ENCODE measurements around the gene CLK3. TPM values are rescaled to one million over a fixed set of nuclear protein-coding genes. Genes with fewer than 3 reads are reported as not detected.

The CLK3 gene
- polyA plus RNA-seq, 1 of the 3 experiments (the other 2 are of a cell fraction): 67.7 TPM

DNA sequence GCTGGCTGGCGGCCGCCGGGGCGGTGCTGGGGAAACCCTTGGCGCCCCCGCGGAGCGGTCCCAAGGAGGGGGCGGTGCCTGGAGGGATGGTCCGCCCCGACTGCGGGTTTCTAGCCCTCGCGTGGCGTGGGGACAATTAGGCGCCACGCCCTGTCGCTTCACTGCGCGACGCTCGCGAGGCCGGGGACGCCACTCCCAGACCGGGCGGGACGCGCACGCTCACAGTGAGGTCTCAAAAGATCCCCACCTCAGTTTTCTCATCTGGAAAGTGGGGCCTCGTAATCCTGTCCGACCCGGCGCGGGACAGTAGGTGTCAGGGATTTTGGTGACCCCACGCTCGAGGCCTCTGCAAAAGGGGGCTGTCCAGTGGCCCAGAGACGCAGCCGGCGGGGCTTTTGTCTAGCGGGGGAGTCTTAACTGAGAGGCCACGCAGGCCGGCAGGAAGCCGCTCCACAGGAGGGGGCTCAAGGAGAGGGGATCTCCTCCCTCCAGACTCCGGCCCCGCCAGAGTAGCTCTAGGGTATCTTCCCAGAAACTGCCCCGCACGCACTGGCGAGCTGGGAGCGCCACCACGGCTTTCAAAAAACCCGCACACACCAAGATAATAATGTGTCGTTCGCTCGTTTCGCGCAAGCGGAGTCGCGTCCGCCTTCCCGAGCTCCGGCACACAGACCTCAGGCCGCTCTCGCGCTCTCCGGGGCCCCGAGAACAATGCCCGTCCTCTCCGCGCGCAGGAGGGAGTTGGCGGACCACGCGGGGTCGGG lies 710 bp upstream of the CLK3 start:
- no peak; the same call in 1 of the 2 replicates for TF ChIP-seq NRF1 (IDR thresholded peaks at IDR 0.05; ENCODE audit: low read depth, low read length)
- TF ChIP-seq, protein P1, sequence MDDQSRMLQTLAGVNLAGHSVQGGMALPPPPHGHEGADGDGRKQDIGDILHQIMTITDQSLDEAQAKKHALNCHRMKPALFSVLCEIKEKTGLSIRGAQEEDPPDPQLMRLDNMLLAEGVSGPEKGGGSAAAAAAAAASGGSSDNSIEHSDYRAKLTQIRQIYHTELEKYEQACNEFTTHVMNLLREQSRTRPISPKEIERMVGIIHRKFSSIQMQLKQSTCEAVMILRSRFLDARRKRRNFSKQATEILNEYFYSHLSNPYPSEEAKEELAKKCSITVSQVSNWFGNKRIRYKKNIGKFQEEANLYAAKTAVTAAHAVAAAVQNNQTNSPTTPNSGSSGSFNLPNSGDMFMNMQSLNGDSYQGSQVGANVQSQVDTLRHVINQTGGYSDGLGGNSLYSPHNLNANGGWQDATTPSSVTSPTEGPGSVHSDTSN (IDR thresholded peaks at IDR 0.05): no peak
- no peak for TF ChIP-seq MEF2A (IDR thresholded peaks at IDR 0.05; ENCODE audit: borderline replicate concordance, low read depth)
- TF ChIP-seq, protein P2, sequence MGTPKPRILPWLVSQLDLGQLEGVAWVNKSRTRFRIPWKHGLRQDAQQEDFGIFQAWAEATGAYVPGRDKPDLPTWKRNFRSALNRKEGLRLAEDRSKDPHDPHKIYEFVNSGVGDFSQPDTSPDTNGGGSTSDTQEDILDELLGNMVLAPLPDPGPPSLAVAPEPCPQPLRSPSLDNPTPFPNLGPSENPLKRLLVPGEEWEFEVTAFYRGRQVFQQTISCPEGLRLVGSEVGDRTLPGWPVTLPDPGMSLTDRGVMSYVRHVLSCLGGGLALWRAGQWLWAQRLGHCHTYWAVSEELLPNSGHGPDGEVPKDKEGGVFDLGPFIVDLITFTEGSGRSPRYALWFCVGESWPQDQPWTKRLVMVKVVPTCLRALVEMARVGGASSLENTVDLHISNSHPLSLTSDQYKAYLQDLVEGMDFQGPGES (IDR thresholded peaks at IDR 0.05; ENCODE audit: low read depth, low read length): no peak
- TF ChIP-seq JUND (IDR thresholded peaks at IDR 0.05): no peak
- peak; percentile 52 for TF ChIP-seq NFIC (IDR thresholded peaks at IDR 0.05; ENCODE audit: borderline replicate concordance)
- no peak for TF ChIP-seq TCF12 (IDR thresholded peaks at IDR 0.05)
- TF ChIP-seq, protein P3, sequence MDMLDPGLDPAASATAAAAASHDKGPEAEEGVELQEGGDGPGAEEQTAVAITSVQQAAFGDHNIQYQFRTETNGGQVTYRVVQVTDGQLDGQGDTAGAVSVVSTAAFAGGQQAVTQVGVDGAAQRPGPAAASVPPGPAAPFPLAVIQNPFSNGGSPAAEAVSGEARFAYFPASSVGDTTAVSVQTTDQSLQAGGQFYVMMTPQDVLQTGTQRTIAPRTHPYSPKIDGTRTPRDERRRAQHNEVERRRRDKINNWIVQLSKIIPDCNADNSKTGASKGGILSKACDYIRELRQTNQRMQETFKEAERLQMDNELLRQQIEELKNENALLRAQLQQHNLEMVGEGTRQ (IDR thresholded peaks at IDR 0.05; ENCODE audit: borderline replicate concordance, low read depth, low read length): no peak
- TF ChIP-seq SIN3A (IDR thresholded peaks at IDR 0.05; ENCODE audit: borderline replicate concordance, low read depth, low read length): no peak
- no peak for TF ChIP-seq YY1 (IDR thresholded peaks at IDR 0.05; ENCODE audit: low read depth)
- TF ChIP-seq TEAD4 (IDR thresholded peaks at IDR 0.05; ENCODE audit: borderline replicate concordance, insufficient read depth): no peak
- TF ChIP-seq, protein P4, sequence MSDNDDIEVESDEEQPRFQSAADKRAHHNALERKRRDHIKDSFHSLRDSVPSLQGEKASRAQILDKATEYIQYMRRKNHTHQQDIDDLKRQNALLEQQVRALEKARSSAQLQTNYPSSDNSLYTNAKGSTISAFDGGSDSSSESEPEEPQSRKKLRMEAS (IDR thresholded peaks at IDR 0.05; ENCODE audit: low read depth): peak; percentile 40
- peak; percentile 85 for TF ChIP-seq CHD2 (IDR thresholded peaks at IDR 0.05; ENCODE audit: low read length, partially characterized antibody)
- TF ChIP-seq, protein P5, sequence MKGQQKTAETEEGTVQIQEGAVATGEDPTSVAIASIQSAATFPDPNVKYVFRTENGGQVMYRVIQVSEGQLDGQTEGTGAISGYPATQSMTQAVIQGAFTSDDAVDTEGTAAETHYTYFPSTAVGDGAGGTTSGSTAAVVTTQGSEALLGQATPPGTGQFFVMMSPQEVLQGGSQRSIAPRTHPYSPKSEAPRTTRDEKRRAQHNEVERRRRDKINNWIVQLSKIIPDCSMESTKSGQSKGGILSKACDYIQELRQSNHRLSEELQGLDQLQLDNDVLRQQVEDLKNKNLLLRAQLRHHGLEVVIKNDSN (IDR thresholded peaks at IDR 0.05; ENCODE audit: borderline replicate concordance, low read depth): no peak
- TF ChIP-seq, protein P6, sequence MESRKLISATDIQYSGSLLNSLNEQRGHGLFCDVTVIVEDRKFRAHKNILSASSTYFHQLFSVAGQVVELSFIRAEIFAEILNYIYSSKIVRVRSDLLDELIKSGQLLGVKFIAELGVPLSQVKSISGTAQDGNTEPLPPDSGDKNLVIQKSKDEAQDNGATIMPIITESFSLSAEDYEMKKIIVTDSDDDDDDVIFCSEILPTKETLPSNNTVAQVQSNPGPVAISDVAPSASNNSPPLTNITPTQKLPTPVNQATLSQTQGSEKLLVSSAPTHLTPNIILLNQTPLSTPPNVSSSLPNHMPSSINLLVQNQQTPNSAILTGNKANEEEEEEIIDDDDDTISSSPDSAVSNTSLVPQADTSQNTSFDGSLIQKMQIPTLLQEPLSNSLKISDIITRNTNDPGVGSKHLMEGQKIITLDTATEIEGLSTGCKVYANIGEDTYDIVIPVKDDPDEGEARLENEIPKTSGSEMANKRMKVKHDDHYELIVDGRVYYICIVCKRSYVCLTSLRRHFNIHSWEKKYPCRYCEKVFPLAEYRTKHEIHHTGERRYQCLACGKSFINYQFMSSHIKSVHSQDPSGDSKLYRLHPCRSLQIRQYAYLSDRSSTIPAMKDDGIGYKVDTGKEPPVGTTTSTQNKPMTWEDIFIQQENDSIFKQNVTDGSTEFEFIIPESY (IDR thresholded peaks at IDR 0.05; ENCODE audit: borderline replicate concordance, low read depth): peak; percentile 71
- TF ChIP-seq, protein P7, sequence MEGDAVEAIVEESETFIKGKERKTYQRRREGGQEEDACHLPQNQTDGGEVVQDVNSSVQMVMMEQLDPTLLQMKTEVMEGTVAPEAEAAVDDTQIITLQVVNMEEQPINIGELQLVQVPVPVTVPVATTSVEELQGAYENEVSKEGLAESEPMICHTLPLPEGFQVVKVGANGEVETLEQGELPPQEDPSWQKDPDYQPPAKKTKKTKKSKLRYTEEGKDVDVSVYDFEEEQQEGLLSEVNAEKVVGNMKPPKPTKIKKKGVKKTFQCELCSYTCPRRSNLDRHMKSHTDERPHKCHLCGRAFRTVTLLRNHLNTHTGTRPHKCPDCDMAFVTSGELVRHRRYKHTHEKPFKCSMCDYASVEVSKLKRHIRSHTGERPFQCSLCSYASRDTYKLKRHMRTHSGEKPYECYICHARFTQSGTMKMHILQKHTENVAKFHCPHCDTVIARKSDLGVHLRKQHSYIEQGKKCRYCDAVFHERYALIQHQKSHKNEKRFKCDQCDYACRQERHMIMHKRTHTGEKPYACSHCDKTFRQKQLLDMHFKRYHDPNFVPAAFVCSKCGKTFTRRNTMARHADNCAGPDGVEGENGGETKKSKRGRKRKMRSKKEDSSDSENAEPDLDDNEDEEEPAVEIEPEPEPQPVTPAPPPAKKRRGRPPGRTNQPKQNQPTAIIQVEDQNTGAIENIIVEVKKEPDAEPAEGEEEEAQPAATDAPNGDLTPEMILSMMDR (IDR thresholded peaks at IDR 0.05): no peak
- TF ChIP-seq RCOR1 (IDR thresholded peaks at IDR 0.05; ENCODE audit: low read length): peak; percentile 28; the same call in 1 of the 2 replicates
- TF ChIP-seq POLR2AphosphoS5 (IDR thresholded peaks at IDR 0.05; ENCODE audit: low read depth, low read length): peak; percentile 34; the same call in 1 of the 2 replicates
- no peak; the same call in 1 of the 2 replicates for TF ChIP-seq FOSL2 (IDR thresholded peaks at IDR 0.05; ENCODE audit: borderline replicate concordance, low read depth)
- Histone ChIP-seq H3F3A (replicated peaks; ENCODE audit: insufficient read depth) (peaks cover 11% of the 10 kb centered on the region), H2AFZ (ENCODE audit: low read depth) (peak overlapping the region; percentile 93), H3K9me2 (no peaks in the 10 kb centered on the region), H4K20me1 (ENCODE audit: insufficient read depth) (peaks cover 40% of the 10 kb centered on the region), H3K4me3 (ENCODE audit: low read depth in 2 of 2, low read length in 1 of 2) (peak overlapping the region; percentile 98 to 99), H3K9me3 (no peaks in the 10 kb centered on the region), H3K27ac (ENCODE audit: low read depth in 2 of 2, low read length in 1 of 2) (peak overlapping the region; percentile 92 to 95), H3K4me2 (peak overlapping the region; percentile 96), H3K27me3 (ENCODE audit: insufficient read depth) (no peaks in the 10 kb centered on the region), H3K79me2 (ENCODE audit: insufficient read depth) (peaks cover 52% of the 10 kb centered on the region), H3K36me3 (replicated peaks in 1 of 2; ENCODE audit: control insufficient read depth in 1 of 2, insufficient read depth in 2 of 2, low read length in 1 of 2) (peaks cover 0 to 17% of the 10 kb centered on the region in 2 experiments), H3K4me1 (ENCODE audit: control insufficient read depth in 1 of 2, insufficient read depth in 2 of 2, low read depth in 1 of 2, low read length in 1 of 2) (peaks cover 0 to 35% of the 10 kb centered on the region in 2 experiments; a peak in 2 of 4 replicates), H3K9ac (peak overlapping the region; percentile 98)
- CTCF ChIA-PET: interaction anchor here (0.6 to 39.4 kb wide), 10 partner anchors 16 to 622 kb away, joined by 3 to 1109 read pairs (median 4); partner anchors contain the start of genes ARID3B and CSK
- peak; percentile 71 for DNase-seq
- WGBS (ENCODE audit: low lambda C conversion rate): 1% methylated on average over 15 of the region's 76 CpGs
- POLR2A ChIA-PET: interaction anchor here (0.8 to 4.3 kb wide), 9 partner anchors 16 to 154 kb away, joined by 3 to 33 read pairs (median 5); partner anchors contain the start of genes ARID3B and UBL7

Data from SK-N-SH (cell line).